ENCODE measurements around the gene PRKAR1A.

PRKAR1A gene

DNA sequence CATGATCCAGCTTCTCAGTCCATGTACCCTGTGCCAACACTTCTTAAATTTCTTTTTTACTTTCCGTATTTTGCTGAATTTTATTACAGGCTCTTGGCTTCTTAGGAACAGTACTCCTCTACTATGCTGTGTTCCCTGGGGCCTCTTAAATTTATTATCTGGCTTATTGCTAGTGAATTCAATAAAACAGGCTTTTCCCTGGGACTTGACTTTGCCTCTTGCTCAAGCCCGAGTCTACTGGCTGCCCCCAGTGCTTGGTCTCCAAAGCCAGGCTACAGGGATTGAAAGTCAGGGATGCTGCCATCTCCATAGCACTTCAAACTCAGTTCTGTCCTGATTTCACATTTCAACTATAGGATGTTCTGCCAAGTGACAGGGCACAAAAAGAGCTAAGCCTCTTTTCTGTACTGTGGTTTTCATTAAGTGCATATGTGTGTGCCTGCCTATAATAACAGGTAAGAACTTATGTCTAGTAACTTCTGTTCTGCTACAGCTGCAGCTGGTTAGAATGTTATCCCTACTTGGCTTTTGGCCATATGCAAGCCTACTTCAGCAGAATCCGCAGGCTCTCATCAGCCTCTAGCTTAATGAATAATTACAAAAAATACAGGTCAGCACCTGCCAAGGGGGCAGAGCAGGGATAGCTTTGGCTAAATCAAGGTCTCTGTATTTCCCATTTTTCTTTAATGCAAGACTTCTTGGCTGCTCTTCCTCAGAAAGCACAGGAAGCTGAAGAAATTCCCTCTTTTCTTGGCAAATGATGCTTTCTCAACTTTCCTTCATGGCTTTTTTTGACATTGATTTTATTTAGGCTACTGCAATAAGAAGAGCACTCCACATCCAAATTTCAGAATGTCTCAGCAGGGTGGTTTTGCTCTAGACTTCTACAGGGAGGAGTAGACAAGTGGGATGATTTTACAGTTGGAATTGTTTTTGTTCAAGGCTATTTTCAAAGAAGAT, 80.7 kb downstream of the PRKAR1A start:
- CTCF ChIA-PET = interaction anchor here (0.5 to 3.4 kb wide), 4 partner anchors 21 to 1431 kb away, joined by 3 to 16 read pairs (median 3); no protein-coding TSS in a partner anchor

DNA sequence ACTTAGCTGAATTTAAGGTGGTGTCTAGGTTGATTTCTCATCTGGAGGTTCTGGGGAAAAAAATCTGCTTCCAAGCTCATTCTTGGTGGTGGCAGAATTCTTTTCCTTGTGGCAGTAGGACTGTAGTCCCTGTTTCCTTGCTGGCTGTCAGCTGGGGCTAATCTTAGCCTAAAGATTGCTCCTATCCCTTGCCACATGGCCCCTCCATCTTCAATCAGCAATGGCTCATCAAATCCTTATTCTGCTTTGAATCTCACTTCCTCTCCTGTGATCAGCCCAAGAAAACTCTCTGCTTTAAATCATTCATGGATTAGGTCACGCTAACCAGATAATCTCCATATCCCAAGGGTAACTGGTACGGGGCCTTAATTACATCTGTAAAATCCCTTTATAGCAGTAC, 82.3 kb downstream of the PRKAR1A start:
- Histone ChIP-seq H3K9me3 (ENCODE audit: control insufficient read depth, insufficient read depth, low read depth, low read length) (no peaks in the 10 kb centered on the region), H3K4me3 (ENCODE audit: low read depth, low read length) (no peak overlapping the region), H3K4me1 (ENCODE audit: control insufficient read depth, insufficient read depth, low read length) (peaks cover 7% of the 10 kb centered on the region), H3K27ac (ENCODE audit: extremely low read depth, low read depth, low read length) (no peak overlapping the region), H3K36me3 (ENCODE audit: control insufficient read depth in 2 of 2, insufficient read depth in 1 of 2, low read length in 2 of 2) (no peaks in the 10 kb centered on the region)
- CTCF ChIA-PET = interaction anchor here (0.6 kb wide), 1 partner anchor 937 kb away, joined by 3 read pairs; no protein-coding TSS in a partner anchor
- POLR2A ChIA-PET = no interaction called here
- TF ChIP-seq, protein P1, sequence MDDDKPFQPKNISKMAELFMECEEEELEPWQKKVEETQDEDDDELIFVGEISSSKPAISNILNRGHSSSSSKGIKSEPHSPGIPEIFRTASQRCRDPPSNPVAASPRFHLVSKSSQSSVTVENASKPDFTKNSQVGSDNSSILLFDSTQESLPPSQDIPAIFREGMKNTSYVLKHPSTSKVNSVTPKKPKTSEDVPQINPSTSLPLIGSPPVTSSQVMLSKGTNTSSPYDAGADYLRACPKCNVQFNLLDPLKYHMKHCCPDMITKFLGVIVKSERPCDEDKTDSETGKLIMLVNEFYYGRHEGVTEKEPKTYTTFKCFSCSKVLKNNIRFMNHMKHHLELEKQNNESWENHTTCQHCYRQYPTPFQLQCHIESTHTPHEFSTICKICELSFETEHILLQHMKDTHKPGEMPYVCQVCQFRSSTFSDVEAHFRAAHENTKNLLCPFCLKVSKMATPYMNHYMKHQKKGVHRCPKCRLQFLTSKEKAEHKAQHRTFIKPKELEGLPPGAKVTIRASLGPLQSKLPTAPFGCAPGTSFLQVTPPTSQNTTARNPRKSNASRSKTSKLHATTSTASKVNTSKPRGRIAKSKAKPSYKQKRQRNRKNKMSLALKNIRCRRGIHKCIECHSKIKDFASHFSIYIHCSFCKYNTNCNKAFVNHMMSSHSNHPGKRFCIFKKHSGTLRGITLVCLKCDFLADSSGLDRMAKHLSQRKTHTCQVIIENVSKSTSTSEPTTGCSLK (tag by site-specific recombination; IDR thresholded peaks at IDR 0.05) = no peak
- no peak for TF ChIP-seq ZNF555 (tag by site-specific recombination; conservative IDR thresholded peaks at IDR 0.05)
- TF ChIP-seq ZNF514 (tag by site-specific recombination; IDR thresholded peaks at IDR 0.05) = no peak
- no peak for TF ChIP-seq ZFP3 (tag by site-specific recombination; IDR thresholded peaks at IDR 0.05; ENCODE audit: low read depth)
- no peak for TF ChIP-seq OSR2 (tag by site-specific recombination; IDR thresholded peaks at IDR 0.05)
- no peak for TF ChIP-seq WT1 (tag by site-specific recombination; IDR thresholded peaks at IDR 0.05)
- no peak for TF ChIP-seq KLF10 (tag by site-specific recombination; IDR thresholded peaks at IDR 0.05)
- TF ChIP-seq ZNF843 (tag by site-specific recombination; IDR thresholded peaks at IDR 0.05) = no peak
- TF ChIP-seq ZBTB20 (tag by site-specific recombination; IDR thresholded peaks at IDR 0.05) = no peak
- no peak for TF ChIP-seq KLF7 (tag by site-specific recombination; IDR thresholded peaks at IDR 0.05; ENCODE audit: borderline replicate concordance)
- no peak for TF ChIP-seq ZNF530 (tag by site-specific recombination; IDR thresholded peaks at IDR 0.05; ENCODE audit: low read depth)
- TF ChIP-seq, protein P2, sequence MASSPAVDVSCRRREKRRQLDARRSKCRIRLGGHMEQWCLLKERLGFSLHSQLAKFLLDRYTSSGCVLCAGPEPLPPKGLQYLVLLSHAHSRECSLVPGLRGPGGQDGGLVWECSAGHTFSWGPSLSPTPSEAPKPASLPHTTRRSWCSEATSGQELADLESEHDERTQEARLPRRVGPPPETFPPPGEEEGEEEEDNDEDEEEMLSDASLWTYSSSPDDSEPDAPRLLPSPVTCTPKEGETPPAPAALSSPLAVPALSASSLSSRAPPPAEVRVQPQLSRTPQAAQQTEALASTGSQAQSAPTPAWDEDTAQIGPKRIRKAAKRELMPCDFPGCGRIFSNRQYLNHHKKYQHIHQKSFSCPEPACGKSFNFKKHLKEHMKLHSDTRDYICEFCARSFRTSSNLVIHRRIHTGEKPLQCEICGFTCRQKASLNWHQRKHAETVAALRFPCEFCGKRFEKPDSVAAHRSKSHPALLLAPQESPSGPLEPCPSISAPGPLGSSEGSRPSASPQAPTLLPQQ (tag by site-specific recombination; IDR thresholded peaks at IDR 0.05) = no peak

More for the DNA sequence above, 80.7 kb downstream of the PRKAR1A start:
- Histone ChIP-seq H3K27ac (ENCODE audit: extremely low read depth, low read depth, low read length) (no peak overlapping the region), H3K4me1 (ENCODE audit: control insufficient read depth, insufficient read depth, low read length) (peaks cover 3% of the 10 kb centered on the region), H3K4me3 (ENCODE audit: low read depth, low read length) (no peak overlapping the region), H3K9me3 (ENCODE audit: control insufficient read depth, insufficient read depth, low read depth, low read length) (no peaks in the 10 kb centered on the region), H3K36me3 (ENCODE audit: control insufficient read depth in 2 of 2, insufficient read depth in 1 of 2, low read length in 2 of 2) (no peaks in the 10 kb centered on the region)
- POLR2A ChIA-PET = no interaction called here
- TF ChIP-seq ZNF426 (tag by site-specific recombination; IDR thresholded peaks at IDR 0.05) (no peak), ZBTB20 (tag by site-specific recombination; IDR thresholded peaks at IDR 0.05) (no peak), FEZF1 (tag by site-specific recombination; IDR thresholded peaks at IDR 0.05) (no peak), ZNF701 (tag by site-specific recombination; IDR thresholded peaks at IDR 0.05) (no peak), ZNF600 (tag by site-specific recombination; IDR thresholded peaks at IDR 0.05) (no peak), SP7 (tag by site-specific recombination; IDR thresholded peaks at IDR 0.05) (no peak)
- TF ChIP-seq, protein P3, sequence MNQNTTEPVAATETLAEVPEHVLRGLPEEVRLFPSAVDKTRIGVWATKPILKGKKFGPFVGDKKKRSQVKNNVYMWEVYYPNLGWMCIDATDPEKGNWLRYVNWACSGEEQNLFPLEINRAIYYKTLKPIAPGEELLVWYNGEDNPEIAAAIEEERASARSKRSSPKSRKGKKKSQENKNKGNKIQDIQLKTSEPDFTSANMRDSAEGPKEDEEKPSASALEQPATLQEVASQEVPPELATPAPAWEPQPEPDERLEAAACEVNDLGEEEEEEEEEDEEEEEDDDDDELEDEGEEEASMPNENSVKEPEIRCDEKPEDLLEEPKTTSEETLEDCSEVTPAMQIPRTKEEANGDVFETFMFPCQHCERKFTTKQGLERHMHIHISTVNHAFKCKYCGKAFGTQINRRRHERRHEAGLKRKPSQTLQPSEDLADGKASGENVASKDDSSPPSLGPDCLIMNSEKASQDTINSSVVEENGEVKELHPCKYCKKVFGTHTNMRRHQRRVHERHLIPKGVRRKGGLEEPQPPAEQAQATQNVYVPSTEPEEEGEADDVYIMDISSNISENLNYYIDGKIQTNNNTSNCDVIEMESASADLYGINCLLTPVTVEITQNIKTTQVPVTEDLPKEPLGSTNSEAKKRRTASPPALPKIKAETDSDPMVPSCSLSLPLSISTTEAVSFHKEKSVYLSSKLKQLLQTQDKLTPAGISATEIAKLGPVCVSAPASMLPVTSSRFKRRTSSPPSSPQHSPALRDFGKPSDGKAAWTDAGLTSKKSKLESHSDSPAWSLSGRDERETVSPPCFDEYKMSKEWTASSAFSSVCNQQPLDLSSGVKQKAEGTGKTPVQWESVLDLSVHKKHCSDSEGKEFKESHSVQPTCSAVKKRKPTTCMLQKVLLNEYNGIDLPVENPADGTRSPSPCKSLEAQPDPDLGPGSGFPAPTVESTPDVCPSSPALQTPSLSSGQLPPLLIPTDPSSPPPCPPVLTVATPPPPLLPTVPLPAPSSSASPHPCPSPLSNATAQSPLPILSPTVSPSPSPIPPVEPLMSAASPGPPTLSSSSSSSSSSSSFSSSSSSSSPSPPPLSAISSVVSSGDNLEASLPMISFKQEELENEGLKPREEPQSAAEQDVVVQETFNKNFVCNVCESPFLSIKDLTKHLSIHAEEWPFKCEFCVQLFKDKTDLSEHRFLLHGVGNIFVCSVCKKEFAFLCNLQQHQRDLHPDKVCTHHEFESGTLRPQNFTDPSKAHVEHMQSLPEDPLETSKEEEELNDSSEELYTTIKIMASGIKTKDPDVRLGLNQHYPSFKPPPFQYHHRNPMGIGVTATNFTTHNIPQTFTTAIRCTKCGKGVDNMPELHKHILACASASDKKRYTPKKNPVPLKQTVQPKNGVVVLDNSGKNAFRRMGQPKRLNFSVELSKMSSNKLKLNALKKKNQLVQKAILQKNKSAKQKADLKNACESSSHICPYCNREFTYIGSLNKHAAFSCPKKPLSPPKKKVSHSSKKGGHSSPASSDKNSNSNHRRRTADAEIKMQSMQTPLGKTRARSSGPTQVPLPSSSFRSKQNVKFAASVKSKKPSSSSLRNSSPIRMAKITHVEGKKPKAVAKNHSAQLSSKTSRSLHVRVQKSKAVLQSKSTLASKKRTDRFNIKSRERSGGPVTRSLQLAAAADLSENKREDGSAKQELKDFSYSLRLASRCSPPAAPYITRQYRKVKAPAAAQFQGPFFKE (tag by site-specific recombination; IDR thresholded peaks at IDR 0.05; ENCODE audit: borderline replicate concordance) = no peak
- TF ChIP-seq, protein P4, sequence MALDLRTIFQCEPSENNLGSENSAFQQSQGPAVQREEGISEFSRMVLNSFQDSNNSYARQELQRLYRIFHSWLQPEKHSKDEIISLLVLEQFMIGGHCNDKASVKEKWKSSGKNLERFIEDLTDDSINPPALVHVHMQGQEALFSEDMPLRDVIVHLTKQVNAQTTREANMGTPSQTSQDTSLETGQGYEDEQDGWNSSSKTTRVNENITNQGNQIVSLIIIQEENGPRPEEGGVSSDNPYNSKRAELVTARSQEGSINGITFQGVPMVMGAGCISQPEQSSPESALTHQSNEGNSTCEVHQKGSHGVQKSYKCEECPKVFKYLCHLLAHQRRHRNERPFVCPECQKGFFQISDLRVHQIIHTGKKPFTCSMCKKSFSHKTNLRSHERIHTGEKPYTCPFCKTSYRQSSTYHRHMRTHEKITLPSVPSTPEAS (tag by site-specific recombination; IDR thresholded peaks at IDR 0.05) = no peak
- TF ChIP-seq, protein P5, sequence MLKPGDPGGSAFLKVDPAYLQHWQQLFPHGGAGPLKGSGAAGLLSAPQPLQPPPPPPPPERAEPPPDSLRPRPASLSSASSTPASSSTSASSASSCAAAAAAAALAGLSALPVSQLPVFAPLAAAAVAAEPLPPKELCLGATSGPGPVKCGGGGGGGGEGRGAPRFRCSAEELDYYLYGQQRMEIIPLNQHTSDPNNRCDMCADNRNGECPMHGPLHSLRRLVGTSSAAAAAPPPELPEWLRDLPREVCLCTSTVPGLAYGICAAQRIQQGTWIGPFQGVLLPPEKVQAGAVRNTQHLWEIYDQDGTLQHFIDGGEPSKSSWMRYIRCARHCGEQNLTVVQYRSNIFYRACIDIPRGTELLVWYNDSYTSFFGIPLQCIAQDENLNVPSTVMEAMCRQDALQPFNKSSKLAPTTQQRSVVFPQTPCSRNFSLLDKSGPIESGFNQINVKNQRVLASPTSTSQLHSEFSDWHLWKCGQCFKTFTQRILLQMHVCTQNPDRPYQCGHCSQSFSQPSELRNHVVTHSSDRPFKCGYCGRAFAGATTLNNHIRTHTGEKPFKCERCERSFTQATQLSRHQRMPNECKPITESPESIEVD (tag by site-specific recombination; IDR thresholded peaks at IDR 0.05) = no peak

Measured in HEK293 (cell line).